HG02973 (cell line): Measurements from ENCODE around the gene DUSP5.
"Not testable (repeated sequence)": the region's sequence is repeated elsewhere in the genome, so short reads cannot be mapped to it uniquely, and the experiment has no call there.

Experiments used
- ATAC-seq: cut with Tn5 transposase; IDR thresholded peaks from one replicate; pipeline ENCODE4 v1.9.1; 2021; ENCODE audit warnings: moderate library complexity; ENCODE audit not compliant: unreplicated experiment

The DUSP5 gene

GRCh38 chr10:110497438-110498086, at the start of gene DUSP5:
Gene DUSP5 (plus strand): TSS chr10:110497907. CDS start chr10:110498122, 215 bp downstream.
- ATAC-seq = peak; percentile 61

DNA sequence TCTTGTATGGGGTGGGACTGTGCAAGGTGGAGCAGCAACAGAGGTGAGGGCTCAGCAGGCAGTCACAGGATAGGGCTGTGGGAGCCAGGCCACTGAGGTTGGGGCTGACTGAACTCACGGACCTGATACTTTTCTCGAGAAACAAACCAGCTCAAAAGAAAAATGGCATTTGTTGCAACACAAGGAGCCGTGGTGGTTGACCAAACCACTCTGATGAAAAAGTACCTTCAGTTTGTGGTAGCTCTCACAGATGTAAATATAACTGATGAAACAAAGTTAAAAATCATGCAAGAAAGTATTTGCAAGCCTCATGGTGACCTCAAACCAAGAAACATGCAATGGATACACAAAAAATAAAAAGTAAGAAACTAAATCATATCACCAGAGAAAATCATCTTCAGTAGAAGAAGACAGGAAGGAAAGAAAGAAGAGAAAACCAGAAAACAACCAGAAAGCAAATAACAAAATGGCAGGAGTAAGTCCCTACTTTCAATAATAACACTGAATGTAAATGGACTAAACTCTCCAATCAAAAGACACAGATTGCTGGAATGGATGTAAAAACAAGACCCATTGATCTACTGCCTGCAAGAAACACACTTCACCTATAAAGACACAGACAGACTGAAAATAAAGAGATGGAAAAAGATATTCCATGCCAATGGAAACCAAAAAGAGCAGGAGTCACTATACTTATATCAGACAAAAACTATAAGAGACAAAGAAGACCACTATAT, 48.9 kb upstream of the DUSP5 start:
- ATAC-seq = no peak

GRCh38 chr10:110455446-110455845, 42.3 kb upstream of the DUSP5 start:
- no peak for ATAC-seq

DNA sequence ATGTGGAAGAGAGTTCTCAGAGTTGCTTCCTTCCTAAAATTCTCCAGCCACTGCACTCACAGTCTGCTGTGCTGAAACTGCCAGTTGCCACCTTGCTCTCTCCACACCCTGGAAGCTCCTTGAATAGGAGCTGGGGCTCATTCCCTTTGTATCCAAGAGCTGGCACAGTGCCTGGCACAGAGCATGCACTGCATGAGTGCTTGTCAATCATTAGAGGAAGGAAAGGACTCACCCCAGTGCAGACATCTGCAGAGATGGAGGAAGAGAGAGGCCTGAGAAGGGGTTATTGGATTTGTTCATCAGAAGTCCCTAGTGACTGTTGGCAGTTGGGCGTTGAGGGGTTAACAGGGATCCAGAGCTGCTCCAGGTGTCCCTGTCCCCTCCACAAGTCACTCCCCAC, 41.7 kb upstream of the DUSP5 start:
- no peak for ATAC-seq

- ATAC-seq = no peak
Measured at GRCh38 chr10:110456523-110457091, 41.1 kb upstream of the DUSP5 start.

GRCh38 chr10:110457851-110458250, 39.9 kb upstream of the DUSP5 start:
- ATAC-seq = no peak

DNA sequence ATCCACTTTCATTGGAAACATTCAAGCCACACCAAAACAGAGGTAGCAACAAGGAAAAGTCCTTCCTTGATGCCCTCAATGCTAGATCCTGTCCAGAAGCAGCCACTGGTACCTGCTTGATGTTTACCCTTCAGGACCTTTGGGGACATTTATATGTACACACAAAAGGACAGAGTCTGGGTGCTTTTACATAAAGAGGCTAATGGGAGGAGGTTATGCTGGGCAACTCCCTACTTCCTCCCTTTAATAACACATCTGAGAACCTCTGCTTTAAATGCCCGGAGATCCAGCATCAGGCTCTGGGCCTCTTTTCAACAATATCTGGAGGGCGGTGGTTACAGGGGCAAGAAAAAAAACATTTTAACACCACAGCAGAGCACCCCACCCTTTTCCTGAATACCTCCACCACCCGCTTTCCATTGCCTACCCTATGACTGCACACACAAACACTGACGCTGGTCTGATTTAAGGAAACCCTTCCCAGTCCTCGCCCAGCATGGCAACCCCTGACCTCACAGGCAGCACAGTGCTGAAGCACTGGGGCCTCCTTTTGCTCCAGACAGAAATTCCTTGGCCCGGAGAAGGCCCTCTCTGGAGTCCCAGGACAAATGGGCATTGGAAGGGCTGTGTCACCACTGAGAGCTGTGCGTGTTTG, 39.3 kb upstream of the DUSP5 start:
- ATAC-seq = no peak

DNA sequence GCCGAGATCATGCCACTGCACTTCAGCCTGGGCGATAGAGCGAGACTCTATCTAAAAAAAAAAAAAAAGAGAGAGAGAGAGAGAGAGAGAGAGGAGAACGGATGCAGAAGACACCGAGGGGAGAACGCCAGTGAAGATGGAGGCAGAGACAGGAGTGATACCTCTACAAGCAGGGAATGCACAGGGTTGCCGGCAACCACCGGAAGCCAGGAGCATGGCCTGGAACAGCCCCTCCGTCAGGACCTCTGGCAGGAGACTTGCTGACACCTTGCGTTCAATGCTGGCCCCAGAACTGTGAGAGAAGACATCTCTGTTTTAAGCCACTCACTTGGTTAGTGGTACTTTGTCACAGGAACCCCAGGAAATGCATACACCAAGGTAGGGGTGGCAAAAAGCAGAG, 38.1 kb upstream of the DUSP5 start:
- ATAC-seq = no peak

DNA sequence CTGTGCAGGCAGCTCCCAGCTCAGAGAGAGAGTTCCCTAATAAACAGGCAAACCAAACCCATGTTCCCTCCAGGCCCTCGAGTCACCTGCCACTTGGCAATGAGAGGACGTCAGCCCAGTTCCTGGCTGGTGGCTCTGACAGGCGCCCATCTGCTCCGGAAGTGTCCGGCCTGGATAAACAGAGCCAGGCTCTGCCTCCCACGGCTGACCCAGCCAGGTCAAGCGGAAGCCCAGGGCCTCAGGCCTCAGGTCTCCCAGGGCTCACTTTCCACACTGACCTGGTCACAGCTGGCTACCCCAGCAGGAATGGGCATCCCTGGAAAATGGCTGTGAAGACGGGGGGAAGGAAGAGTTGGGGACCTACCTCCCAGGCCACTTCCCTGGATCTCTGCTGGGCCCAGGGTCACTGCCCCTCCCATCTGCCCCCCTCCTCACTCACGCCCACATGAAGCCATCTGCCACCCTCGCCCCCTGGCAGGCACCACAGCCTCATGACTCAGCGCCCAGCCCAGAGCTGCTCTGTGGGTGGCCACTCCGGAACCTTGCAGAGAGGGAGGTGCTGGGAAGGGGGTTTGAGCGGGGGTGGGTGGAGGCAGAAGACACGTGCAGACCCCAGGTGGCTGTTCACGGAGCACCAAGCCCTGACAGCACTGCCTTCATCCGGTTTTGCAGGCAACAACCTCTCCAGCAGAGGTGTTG, 37.4 kb upstream of the DUSP5 start:
- ATAC-seq = no peak

GRCh38 chr10:110461088-110461487, 36.6 kb upstream of the DUSP5 start:
- ATAC-seq = no peak

DNA sequence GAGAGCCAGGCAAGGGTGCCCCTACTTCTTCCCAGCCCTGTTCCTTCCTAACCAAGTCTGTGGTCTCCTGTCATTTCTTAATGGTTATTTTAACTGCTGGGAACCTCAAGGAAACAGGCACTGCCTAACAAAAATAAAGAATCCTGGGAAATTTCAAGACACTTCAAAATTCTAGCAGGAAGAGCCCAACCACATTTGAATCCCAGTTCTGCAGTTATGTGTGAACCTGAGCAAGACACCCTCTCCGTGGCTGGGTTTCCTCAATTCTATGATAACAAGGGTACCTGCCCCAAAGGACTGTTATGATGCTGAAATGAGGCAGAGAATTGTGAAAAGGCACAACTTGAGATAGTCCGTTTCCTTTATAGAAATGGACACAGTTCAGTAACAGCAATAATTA, 36.2 kb upstream of the DUSP5 start:
- no peak for ATAC-seq

- no peak for ATAC-seq
Measured at GRCh38 chr10:110462166-110463095, 35.3 kb upstream of the DUSP5 start.

DNA sequence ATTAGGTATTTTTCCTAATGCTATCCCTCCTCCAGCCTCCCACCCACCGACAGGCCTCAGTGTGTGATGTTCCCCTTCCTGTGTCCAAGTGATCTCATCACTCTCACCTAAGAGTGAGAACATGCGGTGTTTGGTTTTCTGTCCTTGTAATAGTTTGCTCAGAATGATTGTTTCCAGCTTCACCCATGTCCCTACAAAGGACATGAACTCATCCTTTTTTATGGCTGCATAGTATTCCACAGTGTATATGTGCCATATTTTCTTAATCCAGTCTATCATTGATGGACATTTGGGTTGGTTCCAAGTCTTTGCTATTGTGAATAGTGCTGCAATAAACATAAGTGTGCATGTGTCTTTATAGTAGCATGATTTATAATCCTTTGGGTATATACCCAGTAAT, 29.4 kb upstream of the DUSP5 start:
- not testable (repeated sequence) for ATAC-seq

- not testable (repeated sequence) for ATAC-seq
Measured at GRCh38 chr10:110470541-110470940, 27.2 kb upstream of the DUSP5 start.

GRCh38 chr10:110471566-110472139, 26.1 kb upstream of the DUSP5 start:
- ATAC-seq = no peak

- no peak for ATAC-seq
Measured at GRCh38 chr10:110474017-110474416, 23.7 kb upstream of the DUSP5 start.

- no peak for ATAC-seq
Measured at GRCh38 chr10:110474826-110475225, 22.9 kb upstream of the DUSP5 start.

DNA sequence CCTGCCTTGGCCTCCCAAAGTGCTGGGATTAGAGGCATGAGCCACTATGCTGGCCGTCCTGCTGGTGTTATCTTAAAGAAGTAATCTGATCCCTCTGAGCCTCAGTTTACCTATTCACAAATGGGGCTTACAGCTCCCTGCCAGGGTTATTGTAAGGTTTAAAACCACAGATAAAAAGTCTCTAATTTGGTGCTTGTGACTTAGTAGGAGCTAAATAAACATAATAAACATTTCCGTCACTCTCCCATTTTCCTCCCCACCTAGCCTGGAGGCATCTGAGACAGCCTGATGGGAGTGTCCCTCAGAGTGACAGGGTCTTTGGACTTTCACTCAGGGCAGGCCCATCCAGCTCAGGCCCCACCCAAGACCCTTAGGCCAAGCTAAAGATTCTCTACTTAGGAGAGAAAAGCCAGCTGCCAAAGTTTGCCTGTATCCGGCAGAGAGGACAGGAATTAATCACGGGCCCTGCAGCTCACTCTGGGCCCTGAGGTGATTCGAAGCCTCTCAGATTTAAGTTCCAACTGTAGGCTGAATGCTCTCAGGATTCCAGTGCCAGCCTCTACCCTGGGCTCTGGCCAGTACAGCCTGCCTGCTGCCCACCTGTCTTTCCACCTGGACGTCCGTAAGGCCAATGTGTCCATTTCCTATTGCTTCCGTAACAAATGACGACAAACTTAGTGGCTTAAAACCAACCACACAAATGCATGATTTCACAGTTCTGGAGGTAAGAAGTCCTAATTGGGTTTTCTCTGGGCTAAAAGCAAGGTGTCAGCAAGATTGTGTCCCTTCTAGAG, 21.8 kb upstream of the DUSP5 start:
- no peak for ATAC-seq

GRCh38 chr10:110479710-110480109, 18.0 kb upstream of the DUSP5 start:
- no peak for ATAC-seq
